HG03520 (cell line): Measurements from ENCODE around the gene HDGFL2.

ENCODE experiments used
- ATAC-seq: cut with Tn5 transposase; IDR thresholded peaks from one replicate; pipeline ENCODE4 v1.9.1; 2021; ENCODE audit warnings: mild to moderate bottlenecking, moderate library complexity; ENCODE audit not compliant: unreplicated experiment

The HDGFL2 gene

GRCh38 chr19:4496304-4496703 lies 24.2 kb downstream of the HDGFL2 start:
- no peak for ATAC-seq

- ATAC-seq: no peak
Measured at GRCh38 chr19:4497770-4498389, 25.8 kb downstream of the HDGFL2 start.

GRCh38 chr19:4498694-4499093 lies 26.6 kb downstream of the HDGFL2 start:
- ATAC-seq: no peak

DNA sequence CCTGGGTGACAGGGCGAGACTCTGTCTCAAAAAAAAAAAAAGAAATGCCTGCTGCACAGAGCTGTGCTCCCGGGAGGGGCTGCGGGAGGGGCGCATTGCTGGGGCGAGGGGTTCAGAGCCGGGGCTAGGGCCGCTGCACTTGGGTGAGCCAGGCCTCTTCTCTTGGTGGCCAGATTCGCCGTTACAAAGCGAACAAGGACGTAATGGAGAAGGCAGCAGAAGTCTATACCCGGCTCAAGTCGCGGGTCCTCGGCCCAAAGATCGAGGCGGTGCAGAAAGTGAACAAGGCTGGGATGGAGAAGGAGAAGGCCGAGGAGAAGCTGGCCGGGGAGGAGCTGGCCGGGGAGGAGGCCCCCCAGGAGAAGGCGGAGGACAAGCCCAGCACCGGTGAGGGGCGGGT lies 27.2 kb downstream of the HDGFL2 start:
- ATAC-seq: no peak

- ATAC-seq: no peak
Measured at GRCh38 chr19:4499855-4500254, 27.8 kb downstream of the HDGFL2 start.

- no peak for ATAC-seq
Measured at GRCh38 chr19:4500841-4501591, 28.9 kb downstream of the HDGFL2 start.

GRCh38 chr19:4501691-4502090 lies 29.6 kb downstream of the HDGFL2 start:
- no peak for ATAC-seq

DNA sequence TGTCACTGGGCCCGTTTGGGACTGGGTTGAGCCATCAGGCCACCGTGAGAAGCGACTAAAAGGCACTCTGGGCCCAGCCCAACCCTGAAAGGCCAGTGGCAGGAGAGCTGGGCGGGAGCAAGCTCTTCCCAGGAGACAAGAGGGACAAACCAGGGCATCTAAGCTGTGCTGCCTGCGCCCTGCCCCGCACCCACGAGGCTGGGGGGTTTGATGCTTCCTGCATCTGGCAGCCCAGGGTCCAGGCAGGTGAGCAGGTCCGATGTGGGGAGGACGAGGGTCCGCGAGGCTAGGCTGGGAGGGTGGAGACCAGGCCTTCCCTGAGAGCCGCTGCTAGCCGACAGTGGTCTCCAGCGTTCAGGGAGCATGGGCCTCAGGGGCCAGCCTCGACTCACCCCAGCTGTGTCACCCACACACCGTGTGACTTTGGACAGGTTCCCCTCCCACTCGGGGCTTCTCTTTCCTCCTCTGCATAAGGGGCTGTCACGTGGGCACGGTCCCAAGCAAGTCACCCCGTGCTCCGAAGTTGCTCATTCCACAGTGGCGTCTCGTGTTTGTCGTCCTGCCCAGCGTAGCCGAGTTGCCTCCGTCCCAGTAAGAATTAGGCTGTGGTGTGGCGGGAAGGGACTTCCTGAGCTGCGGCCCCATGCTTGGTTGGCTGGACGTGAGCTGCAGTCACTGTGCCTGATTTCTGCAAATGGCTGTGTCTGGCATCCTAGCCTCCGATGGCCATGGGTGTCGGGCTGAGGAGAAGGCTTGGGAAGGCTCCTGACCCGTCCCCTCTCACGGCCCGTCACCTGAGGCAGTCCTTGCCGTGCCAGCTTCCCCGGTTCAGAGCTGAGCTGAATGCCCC lies 30.4 kb downstream of the HDGFL2 start:
- ATAC-seq: no peak

GRCh38 chr19:4503132-4503824 lies 31.2 kb downstream of the HDGFL2 start:
- ATAC-seq: no peak

DNA sequence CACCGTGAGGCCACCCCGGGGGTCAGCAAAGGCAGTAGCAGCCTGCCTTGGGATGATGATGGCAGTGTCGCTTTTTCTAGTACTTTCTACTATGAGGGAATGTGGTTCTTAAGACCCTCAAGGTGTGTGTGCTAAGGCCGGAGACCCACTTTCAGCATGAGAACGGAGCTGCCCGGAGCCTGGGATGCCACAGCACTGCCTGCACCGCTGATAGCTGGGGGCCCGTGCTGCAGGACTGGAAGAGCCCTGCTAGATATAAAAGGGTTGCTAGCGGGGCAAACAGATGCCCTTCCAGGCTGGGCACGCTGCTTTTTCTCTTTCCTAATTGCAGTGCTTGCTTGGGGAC lies 31.7 kb downstream of the HDGFL2 start:
- no peak for ATAC-seq

DNA sequence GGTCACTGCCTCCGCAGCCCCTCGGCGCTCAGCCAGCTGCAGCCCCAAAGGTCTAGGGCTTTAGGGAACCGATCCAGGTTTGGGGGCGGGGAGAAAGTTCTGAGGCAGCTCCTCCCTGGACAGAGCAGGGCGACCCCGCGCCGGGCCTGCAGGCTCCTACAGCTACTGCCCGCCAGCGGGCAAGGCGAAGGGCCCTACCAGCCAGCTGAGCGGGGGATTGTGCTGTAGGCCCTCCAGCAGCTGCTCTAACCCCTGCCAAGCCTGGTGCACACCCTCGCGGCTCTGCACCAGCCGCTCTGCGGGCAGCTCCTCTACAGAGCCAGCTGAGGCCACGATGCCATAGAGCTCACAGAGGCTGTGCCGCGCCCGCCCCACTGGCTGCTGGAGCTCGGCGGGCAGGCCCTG lies 32.2 kb downstream of the HDGFL2 start:
- no peak for ATAC-seq

GRCh38 chr19:4504891-4505569 lies 32.9 kb downstream of the HDGFL2 start:
- ATAC-seq: no peak

- ATAC-seq: no peak
Measured at GRCh38 chr19:4505570-4506448, 33.7 kb downstream of the HDGFL2 start.

DNA sequence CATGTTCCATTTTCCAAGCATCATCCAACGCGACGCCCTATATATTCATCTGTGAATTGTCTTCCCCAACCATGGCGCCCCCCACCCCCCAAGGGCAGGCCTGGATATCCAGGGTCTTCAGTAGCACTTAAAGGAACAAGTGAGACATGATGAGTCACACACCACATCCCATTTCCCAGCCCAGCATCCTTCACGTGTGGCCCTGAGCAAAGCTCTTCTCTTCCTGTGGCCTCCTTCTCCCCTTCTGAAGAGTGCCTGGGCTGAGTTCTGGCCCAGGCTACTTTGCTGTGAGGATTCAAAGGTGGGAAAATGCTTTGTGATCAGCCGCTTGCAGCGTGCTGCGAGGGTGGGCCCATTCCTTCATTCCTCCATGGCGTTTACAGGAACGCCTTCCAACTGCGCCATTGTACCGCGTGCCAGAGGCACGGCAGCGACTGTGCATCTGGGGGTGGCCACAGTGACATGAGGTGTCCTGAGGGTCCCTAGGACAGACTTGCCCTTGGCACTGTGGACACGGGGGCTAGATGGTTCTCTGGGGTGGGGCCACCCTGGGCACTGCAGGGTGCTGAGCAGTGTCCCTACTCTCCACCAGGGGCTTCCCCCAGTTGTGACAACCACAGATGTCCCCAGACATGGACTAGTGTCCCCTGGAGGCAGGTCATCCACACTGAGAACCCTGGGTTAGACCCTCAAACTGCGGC lies 34.5 kb downstream of the HDGFL2 start:
- ATAC-seq: no peak

- ATAC-seq: no peak
Measured at GRCh38 chr19:4507150-4507452, 35.0 kb downstream of the HDGFL2 start.

DNA sequence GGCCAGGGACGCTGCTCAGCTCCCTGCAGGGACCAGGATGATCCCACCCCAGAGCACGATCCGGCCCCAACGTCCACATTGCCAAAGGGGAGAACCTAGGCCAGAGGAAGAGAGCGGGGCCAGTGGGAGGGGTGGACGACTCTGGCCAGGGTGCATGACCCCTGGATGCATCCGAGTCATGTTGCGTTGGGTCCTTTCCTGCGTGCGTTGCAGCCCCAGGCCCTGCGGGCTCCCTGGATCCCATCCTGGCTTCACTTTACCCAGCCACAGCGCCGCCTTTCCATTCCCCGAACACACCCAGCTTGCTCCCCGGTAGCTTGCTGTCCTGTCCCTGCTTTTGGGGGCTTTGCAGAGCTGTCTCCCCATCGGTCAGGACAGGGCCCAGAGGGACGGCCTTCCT lies 35.7 kb downstream of the HDGFL2 start:
- no peak for ATAC-seq

DNA sequence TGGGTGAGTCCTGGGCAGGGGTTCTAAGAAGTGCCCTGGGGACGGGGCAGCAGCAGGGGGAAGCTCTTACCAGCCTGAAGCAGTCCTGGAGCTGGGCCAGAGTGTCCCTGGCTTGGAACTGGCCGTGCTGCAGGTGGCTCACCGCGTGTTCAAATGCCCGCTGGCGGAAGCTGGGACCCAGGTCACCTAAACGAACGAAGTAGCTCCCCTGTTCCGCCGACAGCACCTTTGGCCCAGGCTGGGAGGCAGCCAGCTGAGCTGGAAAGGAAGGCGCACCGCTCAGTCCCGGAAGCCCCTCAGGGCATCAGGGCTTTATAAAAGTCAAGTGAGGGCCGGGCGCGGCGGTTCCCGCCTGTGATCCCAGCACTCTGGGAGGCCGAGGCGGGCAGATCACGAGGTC lies 36.6 kb downstream of the HDGFL2 start:
- no peak for ATAC-seq

GRCh38 chr19:4510435-4511255 lies 38.5 kb downstream of the HDGFL2 start:
- ATAC-seq: no peak
